ENCODE results near the gene ATF3.

The ATF3 gene

DNA sequence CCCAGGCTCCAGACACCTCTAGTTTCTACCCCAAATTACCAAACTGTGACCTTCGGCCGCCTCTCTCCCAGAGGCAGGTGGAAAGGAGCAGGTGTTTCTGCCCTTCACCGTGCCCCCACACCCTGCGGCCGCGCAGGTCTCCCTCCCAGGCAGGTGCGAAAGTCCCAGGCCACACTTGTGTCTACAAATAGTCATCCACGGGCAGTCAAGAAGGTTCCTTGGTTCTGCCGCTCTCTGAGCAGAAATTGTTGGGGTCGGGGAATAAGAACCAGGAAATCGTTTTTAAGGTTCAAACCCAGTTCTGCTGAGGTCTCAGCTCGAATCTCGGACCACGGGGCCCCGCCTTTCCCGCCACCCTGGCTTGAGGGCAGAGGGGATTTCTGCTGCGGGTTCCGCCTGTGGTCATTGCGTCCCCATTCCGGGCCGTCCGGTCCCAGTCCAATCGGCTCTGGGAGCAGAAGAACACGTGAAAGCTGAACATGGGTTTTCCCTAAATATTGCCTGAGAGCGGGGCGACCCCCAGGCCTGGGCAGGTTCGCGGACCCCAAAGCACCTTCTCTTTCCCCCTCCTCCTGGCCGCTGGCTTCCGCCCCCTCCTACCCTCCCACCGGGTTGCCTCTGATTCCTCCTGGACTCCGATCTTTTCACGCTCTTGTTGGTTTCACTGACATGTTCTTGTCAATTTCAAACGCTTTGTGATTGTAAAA, 1.2 kb upstream of the ATF3 start:
- peak; percentile 57 for DNase-seq (ENCODE audit: low spot score)
- in situ Hi-C loops (cut with MboI; ENCODE audit: low pct_unique_long_range_greater_than_20kb, low sequenced_read_pairs, unreplicated experiment), result no loop called here
- TF ChIP-seq, protein P1, sequence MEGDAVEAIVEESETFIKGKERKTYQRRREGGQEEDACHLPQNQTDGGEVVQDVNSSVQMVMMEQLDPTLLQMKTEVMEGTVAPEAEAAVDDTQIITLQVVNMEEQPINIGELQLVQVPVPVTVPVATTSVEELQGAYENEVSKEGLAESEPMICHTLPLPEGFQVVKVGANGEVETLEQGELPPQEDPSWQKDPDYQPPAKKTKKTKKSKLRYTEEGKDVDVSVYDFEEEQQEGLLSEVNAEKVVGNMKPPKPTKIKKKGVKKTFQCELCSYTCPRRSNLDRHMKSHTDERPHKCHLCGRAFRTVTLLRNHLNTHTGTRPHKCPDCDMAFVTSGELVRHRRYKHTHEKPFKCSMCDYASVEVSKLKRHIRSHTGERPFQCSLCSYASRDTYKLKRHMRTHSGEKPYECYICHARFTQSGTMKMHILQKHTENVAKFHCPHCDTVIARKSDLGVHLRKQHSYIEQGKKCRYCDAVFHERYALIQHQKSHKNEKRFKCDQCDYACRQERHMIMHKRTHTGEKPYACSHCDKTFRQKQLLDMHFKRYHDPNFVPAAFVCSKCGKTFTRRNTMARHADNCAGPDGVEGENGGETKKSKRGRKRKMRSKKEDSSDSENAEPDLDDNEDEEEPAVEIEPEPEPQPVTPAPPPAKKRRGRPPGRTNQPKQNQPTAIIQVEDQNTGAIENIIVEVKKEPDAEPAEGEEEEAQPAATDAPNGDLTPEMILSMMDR (IDR thresholded peaks at IDR 0.05; ENCODE audit: extremely low read depth, insufficient read depth, missing control alignments), result no peak

GRCh38 chr1:212607913-212608391, 609 bp upstream of the ATF3 start:
- in situ Hi-C loops (cut with MboI; ENCODE audit: low pct_unique_long_range_greater_than_20kb, low sequenced_read_pairs, unreplicated experiment), result no loop called here
- TF ChIP-seq, protein P1 (IDR thresholded peaks at IDR 0.05; ENCODE audit: extremely low read depth, insufficient read depth, missing control alignments), result no peak
- peak; percentile 43 for DNase-seq (ENCODE audit: low spot score)

DNA sequence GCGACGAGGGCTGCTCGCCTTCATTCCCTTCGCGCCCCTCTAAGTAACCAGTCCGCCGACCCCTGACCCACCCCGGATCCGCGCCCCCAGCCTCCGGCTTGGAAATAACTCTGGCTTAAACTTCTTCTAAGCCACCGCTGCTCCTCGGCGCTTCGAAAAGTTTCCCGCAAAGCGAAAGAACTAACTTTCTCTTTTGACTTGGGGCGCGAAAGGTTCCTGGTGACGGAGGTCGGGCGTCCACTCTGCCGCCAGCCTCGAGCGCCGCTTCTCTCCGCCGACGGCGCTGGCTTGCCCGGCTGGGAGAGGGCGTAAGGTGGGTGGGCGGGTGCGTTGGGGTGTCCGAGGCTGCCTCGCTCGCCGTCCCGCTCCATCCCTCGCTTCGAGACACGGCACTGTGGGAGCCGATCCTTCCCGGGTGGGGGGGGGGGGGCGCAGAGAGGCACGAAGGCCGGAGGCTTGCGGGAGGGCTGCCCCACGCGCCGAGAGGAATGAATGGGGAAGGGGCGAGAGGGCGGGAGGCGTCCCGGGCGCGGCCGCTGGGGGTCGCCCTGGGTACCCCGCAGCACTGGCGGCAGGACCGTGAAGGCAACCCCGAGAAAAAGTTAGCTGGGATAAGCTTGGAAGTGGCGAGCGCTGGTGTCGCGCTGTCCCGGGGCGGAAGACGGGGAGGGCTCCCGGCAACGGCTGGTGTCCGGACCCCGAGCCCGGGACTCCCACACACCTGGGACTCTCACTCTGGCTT, 569 bp downstream of the ATF3 start:
- in situ Hi-C loops (cut with MboI; ENCODE audit: low pct_unique_long_range_greater_than_20kb, low sequenced_read_pairs, unreplicated experiment), result no loop called here
- peak; percentile 73 for DNase-seq (ENCODE audit: low spot score)
- TF ChIP-seq, protein P1 (IDR thresholded peaks at IDR 0.05; ENCODE audit: extremely low read depth, insufficient read depth, missing control alignments), result peak; percentile 80

GRCh38 chr1:212609701-212610574, 1.4 kb downstream of the ATF3 start:
- TF ChIP-seq, protein P1 (IDR thresholded peaks at IDR 0.05; ENCODE audit: extremely low read depth, insufficient read depth, missing control alignments), result no peak
- DNase-seq (ENCODE audit: low spot score), result no peak
- in situ Hi-C loops (cut with MboI; ENCODE audit: low pct_unique_long_range_greater_than_20kb, low sequenced_read_pairs, unreplicated experiment), result no loop called here

GRCh38 chr1:212610575-212610967, 2.0 kb downstream of the ATF3 start:
- no peak for DNase-seq (ENCODE audit: low spot score)
- TF ChIP-seq, protein P1 (IDR thresholded peaks at IDR 0.05; ENCODE audit: extremely low read depth, insufficient read depth, missing control alignments), result no peak
- in situ Hi-C loops (cut with MboI; ENCODE audit: low pct_unique_long_range_greater_than_20kb, low sequenced_read_pairs, unreplicated experiment), result no loop called here
